ENCODE data around the gene PRCC.

The PRCC gene

GRCh38 chr1:156844638-156845037 lies 77.3 kb downstream of the PRCC start:
- Histone ChIP-seq H3K4me3 (ENCODE audit: insufficient read length, low read depth) (no peak overlapping the region), H3K36me3 (ENCODE audit: insufficient read depth, insufficient read length, low read length) (no peaks in the 10 kb centered on the region), H3K9me3 (ENCODE audit: insufficient read depth, low read length) (no peaks in the 10 kb centered on the region), H3K9ac (ENCODE audit: insufficient read length, low read depth) (no peak overlapping the region), H3K4me1 (ENCODE audit: insufficient read depth, insufficient read length) (peaks cover 17% of the 10 kb centered on the region), H3K27me3 (ENCODE audit: insufficient read depth, insufficient read length) (peaks cover 7% of the 10 kb centered on the region)
- no peak for TF ChIP-seq ZNF274 (IDR thresholded peaks at IDR 0.05; ENCODE audit: low read depth, low read length)
- TF ChIP-seq YY1 (IDR thresholded peaks at IDR 0.05; ENCODE audit: insufficient read depth, insufficient read length), result no peak
- TF ChIP-seq SUZ12 (IDR thresholded peaks at IDR 0.05; ENCODE audit: extremely low read depth, insufficient read depth, insufficient read length), result no peak
- DNase-seq (ENCODE audit: low read depth, low spot score), result no peak

DNA sequence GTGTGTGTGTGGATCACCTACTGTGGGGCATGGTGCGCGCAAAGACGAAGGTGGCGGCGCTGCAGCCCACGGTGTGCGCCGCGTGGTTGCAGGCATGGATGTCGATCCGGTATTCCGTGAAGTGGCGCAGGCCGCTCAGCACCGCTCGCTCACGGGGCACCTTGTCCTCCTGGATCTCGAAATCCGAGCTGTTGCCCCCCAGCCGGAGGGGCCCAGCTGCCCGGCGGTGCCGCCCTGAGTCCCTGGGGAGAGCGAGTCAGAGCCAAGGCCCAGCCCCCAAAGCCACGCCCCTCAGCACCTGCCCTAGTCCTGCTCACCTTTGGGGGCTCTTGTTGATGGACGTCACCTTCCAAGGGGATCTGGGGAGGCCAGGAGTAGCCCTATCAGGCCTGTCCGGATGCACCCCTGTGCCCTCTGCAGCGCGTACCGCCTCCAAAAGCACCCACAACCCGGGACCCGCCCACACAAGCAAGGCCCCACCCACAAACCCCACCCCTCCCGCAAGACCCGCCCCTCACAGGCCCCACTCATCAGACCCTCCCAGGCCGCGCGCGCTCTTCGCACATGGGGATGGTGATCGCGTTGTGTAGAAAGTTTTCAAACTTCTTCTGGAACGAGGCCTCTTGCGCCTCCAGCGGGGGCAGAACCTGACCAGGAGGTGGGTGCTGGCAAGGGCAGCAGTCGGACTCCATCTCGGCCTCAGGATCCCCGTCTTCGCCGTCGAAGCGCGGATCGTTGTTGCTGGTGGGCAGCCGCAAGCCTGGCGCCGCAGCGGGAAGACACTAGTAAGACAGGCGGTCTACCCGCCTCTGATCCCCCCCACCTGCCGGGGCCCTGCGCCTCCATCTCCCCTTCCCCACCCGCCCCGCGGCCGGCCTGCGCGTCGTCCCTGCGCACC lies 78.0 kb downstream of the PRCC start:
- Histone ChIP-seq H3K4me1 (ENCODE audit: insufficient read depth, insufficient read length) (peaks cover 15% of the 10 kb centered on the region), H3K4me3 (ENCODE audit: insufficient read length, low read depth) (no peak overlapping the region), H3K9ac (ENCODE audit: insufficient read length, low read depth) (no peak overlapping the region), H3K36me3 (ENCODE audit: insufficient read depth, insufficient read length, low read length) (no peaks in the 10 kb centered on the region), H3K9me3 (ENCODE audit: insufficient read depth, low read length) (no peaks in the 10 kb centered on the region), H3K27me3 (ENCODE audit: insufficient read depth, insufficient read length) (peaks cover 7% of the 10 kb centered on the region)
- DNase-seq (ENCODE audit: low read depth, low spot score), result no peak
- TF ChIP-seq ZNF274 (IDR thresholded peaks at IDR 0.05; ENCODE audit: low read depth, low read length) (no peak), YY1 (IDR thresholded peaks at IDR 0.05; ENCODE audit: insufficient read depth, insufficient read length) (no peak), SUZ12 (IDR thresholded peaks at IDR 0.05; ENCODE audit: extremely low read depth, insufficient read depth, insufficient read length) (no peak)

GRCh38 chr1:156845953-156846545 lies 78.7 kb downstream of the PRCC start:
- peaks cover 15% of the 10 kb centered on the region for H3K4me1 ChIP-seq (ENCODE audit: insufficient read depth, insufficient read length)
- peaks cover 7% of the 10 kb centered on the region for H3K27me3 ChIP-seq (ENCODE audit: insufficient read depth, insufficient read length)
- no peaks in the 10 kb centered on the region for H3K9me3 ChIP-seq (ENCODE audit: insufficient read depth, low read length)
- H3K36me3 ChIP-seq (ENCODE audit: insufficient read depth, insufficient read length, low read length), result no peaks in the 10 kb centered on the region
- TF ChIP-seq ZNF274 (IDR thresholded peaks at IDR 0.05; ENCODE audit: low read depth, low read length), result no peak
- TF ChIP-seq SUZ12 (IDR thresholded peaks at IDR 0.05; ENCODE audit: extremely low read depth, insufficient read depth, insufficient read length), result no peak
- no peak for TF ChIP-seq YY1 (IDR thresholded peaks at IDR 0.05; ENCODE audit: insufficient read depth, insufficient read length)
- H3K9ac ChIP-seq (ENCODE audit: insufficient read length, low read depth), result no peak overlapping the region
- no peak overlapping the region for H3K4me3 ChIP-seq (ENCODE audit: insufficient read length, low read depth)
- no peak for DNase-seq (ENCODE audit: low read depth, low spot score)

- no peaks in the 10 kb centered on the region for H3K36me3 ChIP-seq (ENCODE audit: insufficient read depth, insufficient read length, low read length)
- peaks cover 10% of the 10 kb centered on the region for H3K4me1 ChIP-seq (ENCODE audit: insufficient read depth, insufficient read length)
- no peak for DNase-seq (ENCODE audit: low read depth, low spot score)
- H3K9me3 ChIP-seq (ENCODE audit: insufficient read depth, low read length), result no peaks in the 10 kb centered on the region
- TF ChIP-seq SUZ12 (IDR thresholded peaks at IDR 0.05; ENCODE audit: extremely low read depth, insufficient read depth, insufficient read length) (no peak), YY1 (IDR thresholded peaks at IDR 0.05; ENCODE audit: insufficient read depth, insufficient read length) (no peak), ZNF274 (IDR thresholded peaks at IDR 0.05; ENCODE audit: low read depth, low read length) (no peak)
- peaks cover 7% of the 10 kb centered on the region for H3K27me3 ChIP-seq (ENCODE audit: insufficient read depth, insufficient read length)
- H3K4me3 ChIP-seq (ENCODE audit: insufficient read length, low read depth), result no peak overlapping the region
- no peak overlapping the region for H3K9ac ChIP-seq (ENCODE audit: insufficient read length, low read depth)
These were observed 79.3 kb downstream of the PRCC start for GRCh38 chr1:156846643-156847042.

DNA sequence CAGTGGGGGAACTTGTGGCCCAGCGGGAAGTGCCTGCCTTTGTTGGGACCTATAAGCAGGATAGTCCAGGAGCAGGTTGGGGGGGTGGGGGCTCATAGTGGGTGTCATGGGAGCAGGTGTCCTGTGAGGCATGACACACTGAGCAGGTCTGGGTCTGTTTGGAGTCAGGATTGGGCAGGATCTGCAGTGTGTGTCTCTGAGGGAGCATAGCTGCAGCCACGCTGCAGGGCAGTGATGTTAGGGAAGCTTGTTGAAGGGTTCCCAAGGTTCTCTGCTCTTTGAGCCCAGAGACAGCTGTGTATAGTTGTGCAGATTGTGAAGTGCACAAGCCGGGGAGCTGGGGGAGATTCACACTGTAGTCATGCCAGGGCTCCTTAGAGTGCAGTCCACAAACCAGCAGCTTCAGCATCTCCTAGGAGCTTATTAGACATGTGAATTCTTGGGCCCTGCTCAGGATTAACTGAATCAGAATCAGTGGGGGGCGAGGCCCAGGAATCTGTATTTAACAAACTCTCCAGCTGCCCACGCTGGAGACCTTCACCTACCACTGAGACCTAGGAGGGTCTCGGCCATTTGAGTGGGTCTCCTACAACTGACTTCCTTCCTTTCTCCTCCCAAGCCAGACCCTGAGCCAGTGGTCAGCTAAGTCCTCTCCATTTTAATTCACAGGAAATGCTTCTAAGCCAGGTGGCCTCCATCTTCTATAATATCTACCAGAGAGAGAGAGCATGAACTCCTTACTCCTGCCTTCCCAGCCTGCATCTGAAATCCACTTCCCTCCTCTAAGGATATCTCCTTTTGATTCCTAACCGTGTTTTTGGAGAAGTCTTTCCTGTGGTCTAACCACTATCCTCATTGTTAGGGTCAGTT lies 80.5 kb downstream of the PRCC start:
- Histone ChIP-seq H3K9ac (ENCODE audit: insufficient read length, low read depth) (no peak overlapping the region), H3K27me3 (ENCODE audit: insufficient read depth, insufficient read length) (peaks cover 7% of the 10 kb centered on the region), H3K4me1 (ENCODE audit: insufficient read depth, insufficient read length) (peaks cover 21% of the 10 kb centered on the region), H3K4me3 (ENCODE audit: insufficient read length, low read depth) (no peak overlapping the region), H3K9me3 (ENCODE audit: insufficient read depth, low read length) (no peaks in the 10 kb centered on the region), H3K36me3 (ENCODE audit: insufficient read depth, insufficient read length, low read length) (no peaks in the 10 kb centered on the region)
- TF ChIP-seq ZNF274 (IDR thresholded peaks at IDR 0.05; ENCODE audit: low read depth, low read length), result no peak
- TF ChIP-seq SUZ12 (IDR thresholded peaks at IDR 0.05; ENCODE audit: extremely low read depth, insufficient read depth, insufficient read length), result no peak
- no peak for TF ChIP-seq YY1 (IDR thresholded peaks at IDR 0.05; ENCODE audit: insufficient read depth, insufficient read length)
- no peak for DNase-seq (ENCODE audit: low read depth, low spot score)

- TF ChIP-seq YY1 (IDR thresholded peaks at IDR 0.05; ENCODE audit: insufficient read depth, insufficient read length) (no peak), ZNF274 (IDR thresholded peaks at IDR 0.05; ENCODE audit: low read depth, low read length) (no peak), SUZ12 (IDR thresholded peaks at IDR 0.05; ENCODE audit: extremely low read depth, insufficient read depth, insufficient read length) (no peak)
- Histone ChIP-seq H3K4me3 (ENCODE audit: insufficient read length, low read depth) (no peak overlapping the region), H3K36me3 (ENCODE audit: insufficient read depth, insufficient read length, low read length) (no peaks in the 10 kb centered on the region), H3K9ac (ENCODE audit: insufficient read length, low read depth) (no peak overlapping the region), H3K9me3 (ENCODE audit: insufficient read depth, low read length) (no peaks in the 10 kb centered on the region), H3K27me3 (ENCODE audit: insufficient read depth, insufficient read length) (peaks cover 5% of the 10 kb centered on the region), H3K4me1 (ENCODE audit: insufficient read depth, insufficient read length) (peaks cover 22% of the 10 kb centered on the region)
- no peak for DNase-seq (ENCODE audit: low read depth, low spot score)
These were observed 81.3 kb downstream of the PRCC start for GRCh38 chr1:156848461-156849150.
